ENCODE measurements around the gene KMT2B.
A peak's percentile ranks its signal among the peaks of the same experiment; 100 is the strongest.

Gene KMT2B, protein sequence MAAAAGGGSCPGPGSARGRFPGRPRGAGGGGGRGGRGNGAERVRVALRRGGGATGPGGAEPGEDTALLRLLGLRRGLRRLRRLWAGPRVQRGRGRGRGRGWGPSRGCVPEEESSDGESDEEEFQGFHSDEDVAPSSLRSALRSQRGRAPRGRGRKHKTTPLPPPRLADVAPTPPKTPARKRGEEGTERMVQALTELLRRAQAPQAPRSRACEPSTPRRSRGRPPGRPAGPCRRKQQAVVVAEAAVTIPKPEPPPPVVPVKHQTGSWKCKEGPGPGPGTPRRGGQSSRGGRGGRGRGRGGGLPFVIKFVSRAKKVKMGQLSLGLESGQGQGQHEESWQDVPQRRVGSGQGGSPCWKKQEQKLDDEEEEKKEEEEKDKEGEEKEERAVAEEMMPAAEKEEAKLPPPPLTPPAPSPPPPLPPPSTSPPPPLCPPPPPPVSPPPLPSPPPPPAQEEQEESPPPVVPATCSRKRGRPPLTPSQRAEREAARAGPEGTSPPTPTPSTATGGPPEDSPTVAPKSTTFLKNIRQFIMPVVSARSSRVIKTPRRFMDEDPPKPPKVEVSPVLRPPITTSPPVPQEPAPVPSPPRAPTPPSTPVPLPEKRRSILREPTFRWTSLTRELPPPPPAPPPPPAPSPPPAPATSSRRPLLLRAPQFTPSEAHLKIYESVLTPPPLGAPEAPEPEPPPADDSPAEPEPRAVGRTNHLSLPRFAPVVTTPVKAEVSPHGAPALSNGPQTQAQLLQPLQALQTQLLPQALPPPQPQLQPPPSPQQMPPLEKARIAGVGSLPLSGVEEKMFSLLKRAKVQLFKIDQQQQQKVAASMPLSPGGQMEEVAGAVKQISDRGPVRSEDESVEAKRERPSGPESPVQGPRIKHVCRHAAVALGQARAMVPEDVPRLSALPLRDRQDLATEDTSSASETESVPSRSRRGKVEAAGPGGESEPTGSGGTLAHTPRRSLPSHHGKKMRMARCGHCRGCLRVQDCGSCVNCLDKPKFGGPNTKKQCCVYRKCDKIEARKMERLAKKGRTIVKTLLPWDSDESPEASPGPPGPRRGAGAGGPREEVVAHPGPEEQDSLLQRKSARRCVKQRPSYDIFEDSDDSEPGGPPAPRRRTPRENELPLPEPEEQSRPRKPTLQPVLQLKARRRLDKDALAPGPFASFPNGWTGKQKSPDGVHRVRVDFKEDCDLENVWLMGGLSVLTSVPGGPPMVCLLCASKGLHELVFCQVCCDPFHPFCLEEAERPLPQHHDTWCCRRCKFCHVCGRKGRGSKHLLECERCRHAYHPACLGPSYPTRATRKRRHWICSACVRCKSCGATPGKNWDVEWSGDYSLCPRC (N-terminal part only)

DNA sequence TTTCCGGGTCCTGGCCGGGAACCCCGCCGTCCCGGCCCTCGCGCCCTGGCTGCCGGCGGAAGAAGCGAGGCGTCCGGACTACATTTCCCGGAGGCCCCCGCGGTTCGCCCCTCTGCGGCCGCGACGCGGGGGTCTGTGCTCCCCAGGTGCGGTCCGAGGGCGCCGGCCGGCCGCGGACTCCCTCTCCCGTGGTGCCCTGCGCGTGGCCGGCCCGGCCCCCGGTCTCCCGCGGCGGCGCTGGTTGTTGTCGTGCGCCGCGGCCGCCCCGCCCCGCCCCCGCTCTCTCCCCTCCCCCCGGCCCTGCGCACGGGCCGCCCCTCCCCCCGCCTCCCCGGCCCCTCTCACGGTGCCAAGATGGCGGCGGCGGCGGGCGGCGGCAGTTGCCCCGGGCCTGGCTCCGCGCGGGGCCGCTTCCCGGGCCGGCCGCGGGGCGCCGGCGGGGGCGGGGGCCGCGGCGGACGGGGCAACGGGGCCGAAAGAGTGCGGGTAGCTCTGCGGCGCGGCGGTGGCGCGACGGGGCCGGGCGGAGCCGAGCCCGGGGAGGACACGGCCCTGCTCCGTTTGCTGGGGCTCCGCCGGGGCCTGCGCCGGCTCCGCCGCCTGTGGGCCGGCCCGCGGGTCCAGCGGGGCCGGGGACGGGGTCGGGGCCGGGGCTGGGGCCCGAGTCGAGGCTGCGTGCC, at the start of gene KMT2B:
KMT2B (plus strand) TSS at position 339 of the 680 bp plus-strand sequence; CDS start at position 355, 16 bp downstream.
- Histone ChIP-seq H3K36me3 (ENCODE audit: control insufficient read depth in 5 of 5, insufficient read depth in 5 of 5, low read length in 5 of 5) (peaks cover 0 to 31% (median 23%) of the 10 kb centered on the region in 5 donors), H3K9ac (ENCODE audit: low read length in 5 of 5) (peak within 1 kb of the TSS in 4 of 5 donors; percentile 85 to 91 (median 88)), H3K9me3 (ENCODE audit: control insufficient read depth in 5 of 5, low read length in 5 of 5) (no peaks in the 10 kb centered on the region), H3K4me1 (ENCODE audit: control insufficient read depth in 5 of 5, insufficient read depth in 5 of 5, low read length in 5 of 5) (peaks cover 6 to 35% (median 28%) of the 10 kb centered on the region in 5 donors), H3K4me3 (ENCODE audit: low read depth in 1 of 5, low read length in 5 of 5) (peak within 1 kb of the TSS; percentile 67 to 89 (median 84)), H3K27me3 (ENCODE audit: control insufficient read depth in 5 of 5, insufficient read depth in 4 of 5, low read length in 5 of 5) (no peaks in the 10 kb centered on the region), H3K27ac (ENCODE audit: low read depth, low read length) (peak within 1 kb of the TSS; percentile 76)

DNA sequence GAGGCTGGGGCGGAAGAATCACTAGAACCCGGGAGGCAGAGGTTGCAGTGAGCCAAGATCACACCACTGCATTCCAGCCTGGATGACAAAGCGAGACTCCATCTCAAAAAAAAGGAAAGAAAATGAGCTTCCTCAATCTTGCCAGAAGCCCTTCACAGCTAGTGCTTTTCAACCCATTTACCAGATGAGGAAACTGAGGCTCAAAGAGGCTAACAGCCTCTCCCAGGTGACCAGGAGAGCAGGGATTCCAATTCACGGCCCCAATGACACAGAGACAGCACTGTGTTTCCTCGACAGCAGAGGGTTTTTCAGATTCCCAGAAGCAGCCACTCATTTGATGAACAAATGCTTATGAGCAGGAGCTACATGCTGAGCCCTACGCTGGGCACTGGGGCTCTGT, 48.2 kb upstream of the KMT2B start:
- peaks cover 0 to 3% (median 0%) of the 10 kb centered on the region in 5 donors for H3K36me3 ChIP-seq (ENCODE audit: control insufficient read depth in 5 of 5, insufficient read depth in 5 of 5, low read length in 5 of 5)
- no peak overlapping the region for H3K27ac ChIP-seq (ENCODE audit: low read depth, low read length)
- H3K4me3 ChIP-seq (ENCODE audit: low read depth in 1 of 5, low read length in 5 of 5) = no peak overlapping the region
- H3K4me1 ChIP-seq (ENCODE audit: control insufficient read depth in 5 of 5, insufficient read depth in 5 of 5, low read length in 5 of 5) = peaks cover 0 to 9% (median 8%) of the 10 kb centered on the region in 5 donors
- peaks cover 0 to 19% (median 8%) of the 10 kb centered on the region in 5 donors for H3K27me3 ChIP-seq (ENCODE audit: control insufficient read depth in 5 of 5, insufficient read depth in 4 of 5, low read length in 5 of 5)
- no peak overlapping the region for H3K9ac ChIP-seq (ENCODE audit: low read length in 5 of 5)
- H3K9me3 ChIP-seq (ENCODE audit: control insufficient read depth in 5 of 5, low read length in 5 of 5) = no peaks in the 10 kb centered on the region

DNA sequence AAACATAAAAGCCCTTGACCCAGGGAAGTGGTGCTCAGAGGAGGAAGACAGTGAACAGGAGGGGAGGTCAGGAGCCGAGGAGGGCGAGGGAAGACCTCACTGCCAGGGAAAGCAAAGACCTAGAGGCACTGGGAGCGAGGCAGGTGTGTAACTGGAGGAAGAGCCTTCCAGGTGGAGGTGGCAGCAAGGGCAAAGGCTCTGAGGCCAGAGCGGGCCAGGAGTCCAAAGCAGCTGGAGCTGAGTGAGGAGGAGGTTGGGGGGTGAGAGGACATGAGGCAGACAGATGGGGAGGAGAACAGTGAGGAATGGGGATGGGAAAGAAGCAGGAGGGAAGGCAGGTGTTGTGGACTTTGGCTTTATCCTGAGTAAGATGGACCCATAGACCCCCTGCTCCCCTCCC, 47.8 kb upstream of the KMT2B start:
- H3K9ac ChIP-seq (ENCODE audit: low read length in 5 of 5) = no peak overlapping the region
- peaks cover 0 to 19% (median 8%) of the 10 kb centered on the region in 5 donors for H3K27me3 ChIP-seq (ENCODE audit: control insufficient read depth in 5 of 5, insufficient read depth in 4 of 5, low read length in 5 of 5)
- peaks cover 0 to 3% (median 0%) of the 10 kb centered on the region in 5 donors for H3K36me3 ChIP-seq (ENCODE audit: control insufficient read depth in 5 of 5, insufficient read depth in 5 of 5, low read length in 5 of 5)

DNA sequence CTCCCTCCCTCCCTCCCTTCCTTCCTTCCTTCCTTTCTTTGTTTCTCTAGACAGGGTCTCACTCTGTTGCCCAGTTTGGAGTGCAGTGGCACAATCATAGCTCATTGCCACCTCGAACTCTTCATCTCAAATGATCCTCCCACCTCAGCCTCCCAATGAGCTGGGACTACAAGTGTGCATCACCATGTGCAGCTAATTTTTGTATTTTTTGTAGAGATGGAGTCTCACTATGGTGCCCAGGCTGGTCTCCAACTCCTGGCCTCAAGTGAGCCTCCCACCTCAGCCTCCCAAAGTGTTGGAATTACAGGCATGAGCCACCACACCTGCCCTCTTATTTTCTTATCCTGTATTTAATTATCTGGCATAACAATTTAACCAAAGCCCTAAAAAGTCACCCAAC, 47.1 kb upstream of the KMT2B start:
- no peak overlapping the region for H3K9ac ChIP-seq (ENCODE audit: low read length in 5 of 5)
- peaks cover 0 to 9% (median 8%) of the 10 kb centered on the region in 5 donors for H3K4me1 ChIP-seq (ENCODE audit: control insufficient read depth in 5 of 5, insufficient read depth in 5 of 5, low read length in 5 of 5)

More for the DNA sequence above, 47.8 kb upstream of the KMT2B start:
- Histone ChIP-seq H3K9me3 (ENCODE audit: control insufficient read depth in 5 of 5, low read length in 5 of 5) (no peaks in the 10 kb centered on the region), H3K4me3 (ENCODE audit: low read depth in 1 of 5, low read length in 5 of 5) (no peak overlapping the region), H3K4me1 (ENCODE audit: control insufficient read depth in 5 of 5, insufficient read depth in 5 of 5, low read length in 5 of 5) (peaks cover 0 to 9% (median 8%) of the 10 kb centered on the region in 5 donors), H3K27ac (ENCODE audit: low read depth, low read length) (no peak overlapping the region)

DNA sequence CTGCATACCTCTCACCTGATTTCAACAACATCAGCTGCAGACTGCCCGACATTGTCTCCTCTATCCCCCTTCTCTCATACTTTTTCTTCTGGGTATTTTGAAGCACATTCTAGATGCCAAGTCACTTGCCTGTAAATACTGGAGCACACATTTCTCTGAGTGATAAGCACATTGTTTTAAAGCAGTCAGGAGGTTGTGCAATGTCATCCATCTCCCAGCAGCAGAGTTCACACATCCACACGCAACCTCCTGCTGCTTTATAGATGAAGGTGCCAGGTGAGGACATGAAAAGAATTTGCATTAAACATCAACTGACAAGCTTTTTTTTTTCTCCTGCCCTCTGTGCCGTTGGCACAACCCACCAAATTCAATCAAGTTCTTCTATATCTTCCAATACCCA, 46.0 kb upstream of the KMT2B start:
- H3K27ac ChIP-seq (ENCODE audit: low read depth, low read length) = no peak overlapping the region
- no peak overlapping the region for H3K9ac ChIP-seq (ENCODE audit: low read length in 5 of 5)
- no peaks in the 10 kb centered on the region for H3K36me3 ChIP-seq (ENCODE audit: control insufficient read depth in 5 of 5, insufficient read depth in 5 of 5, low read length in 5 of 5)
- no peak overlapping the region for H3K4me3 ChIP-seq (ENCODE audit: low read depth in 1 of 5, low read length in 5 of 5)
- no peaks in the 10 kb centered on the region for H3K9me3 ChIP-seq (ENCODE audit: control insufficient read depth in 5 of 5, low read length in 5 of 5)
- H3K4me1 ChIP-seq (ENCODE audit: control insufficient read depth in 5 of 5, insufficient read depth in 5 of 5, low read length in 5 of 5) = peaks cover 0 to 9% (median 8%) of the 10 kb centered on the region in 5 donors
- peaks cover 0 to 24% (median 10%) of the 10 kb centered on the region in 5 donors for H3K27me3 ChIP-seq (ENCODE audit: control insufficient read depth in 5 of 5, insufficient read depth in 4 of 5, low read length in 5 of 5)

More for the DNA sequence above, 47.1 kb upstream of the KMT2B start:
- no peaks in the 10 kb centered on the region for H3K9me3 ChIP-seq (ENCODE audit: control insufficient read depth in 5 of 5, low read length in 5 of 5)
- no peak overlapping the region for H3K4me3 ChIP-seq (ENCODE audit: low read depth in 1 of 5, low read length in 5 of 5)
- peaks cover 0 to 22% (median 8%) of the 10 kb centered on the region in 5 donors for H3K27me3 ChIP-seq (ENCODE audit: control insufficient read depth in 5 of 5, insufficient read depth in 4 of 5, low read length in 5 of 5)
- H3K27ac ChIP-seq (ENCODE audit: low read depth, low read length) = no peak overlapping the region
- no peaks in the 10 kb centered on the region for H3K36me3 ChIP-seq (ENCODE audit: control insufficient read depth in 5 of 5, insufficient read depth in 5 of 5, low read length in 5 of 5)

DNA sequence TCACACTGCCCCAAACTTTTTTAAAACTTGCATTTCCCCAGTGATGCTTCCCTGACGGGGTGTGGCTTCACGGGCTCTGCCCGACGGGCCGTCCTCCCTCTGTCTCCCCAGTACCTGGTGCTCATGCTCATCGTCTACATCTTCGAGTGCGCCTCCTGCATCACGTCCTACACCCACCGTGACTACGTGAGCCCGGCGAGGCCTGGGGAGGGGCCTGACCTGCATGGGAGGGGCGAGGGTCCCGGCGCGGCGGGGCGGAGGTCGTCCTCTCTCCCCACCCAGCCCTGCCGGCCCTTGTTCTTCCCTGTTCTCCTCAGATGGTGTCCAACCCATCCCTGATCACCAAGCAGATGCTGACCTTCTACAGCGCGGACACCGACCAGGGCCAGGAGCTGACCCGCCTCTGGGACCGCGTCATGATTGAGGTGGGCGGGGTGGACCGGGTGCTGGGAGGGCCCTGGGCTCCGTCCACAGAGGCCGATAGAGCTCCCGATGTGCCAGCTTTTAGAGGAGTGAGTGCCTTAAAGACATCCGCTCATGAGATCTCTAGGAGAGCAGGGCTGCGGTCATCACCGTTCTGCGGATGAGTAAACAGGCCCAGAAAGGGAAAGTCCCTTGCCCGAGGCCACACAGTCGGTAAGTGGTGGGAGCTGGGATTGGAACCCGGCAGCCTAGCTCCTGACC, 44.5 kb upstream of the KMT2B start:
- peaks cover 0 to 24% (median 10%) of the 10 kb centered on the region in 5 donors for H3K27me3 ChIP-seq (ENCODE audit: control insufficient read depth in 5 of 5, insufficient read depth in 4 of 5, low read length in 5 of 5)
- peak overlapping the region; percentile 47 to 56 (median 52) for H3K4me3 ChIP-seq (ENCODE audit: low read depth in 1 of 5, low read length in 5 of 5)
- H3K27ac ChIP-seq (ENCODE audit: low read depth, low read length) = no peak overlapping the region
- peak overlapping the region in 1 of 5 donors; percentile 43 for H3K9ac ChIP-seq (ENCODE audit: low read length in 5 of 5)
- no peaks in the 10 kb centered on the region for H3K9me3 ChIP-seq (ENCODE audit: control insufficient read depth in 5 of 5, low read length in 5 of 5)
- H3K4me1 ChIP-seq (ENCODE audit: control insufficient read depth in 5 of 5, insufficient read depth in 5 of 5, low read length in 5 of 5) = peaks cover 0 to 9% (median 8%) of the 10 kb centered on the region in 5 donors
- no peaks in the 10 kb centered on the region for H3K36me3 ChIP-seq (ENCODE audit: control insufficient read depth in 5 of 5, insufficient read depth in 5 of 5, low read length in 5 of 5)

DNA sequence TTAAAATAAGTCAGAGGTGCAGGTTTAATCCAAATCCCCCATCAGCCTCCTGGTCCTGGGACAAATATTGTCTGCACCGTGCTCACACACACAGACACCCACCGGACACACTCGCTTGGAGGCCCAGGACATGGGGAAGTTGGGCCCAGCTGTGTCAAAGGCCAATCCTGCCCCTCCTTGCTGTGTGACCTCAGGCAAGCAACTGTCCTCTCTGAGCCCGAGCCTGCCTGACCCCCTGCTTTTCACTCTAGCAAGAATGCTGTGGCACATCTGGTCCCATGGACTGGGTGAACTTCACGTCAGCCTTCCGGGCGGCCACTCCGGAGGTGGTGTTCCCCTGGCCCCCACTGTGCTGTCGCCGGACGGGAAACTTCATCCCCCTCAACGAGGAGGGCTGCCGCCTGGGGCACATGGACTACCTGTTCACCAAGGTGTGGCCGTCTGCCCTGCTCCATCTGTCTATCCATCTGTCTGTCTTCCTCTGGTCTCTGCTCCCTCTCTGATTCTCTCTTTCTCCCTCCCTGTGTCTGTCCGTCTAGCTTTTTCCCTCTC, 42.1 kb upstream of the KMT2B start:
- peaks cover 0 to 21% (median 10%) of the 10 kb centered on the region in 5 donors for H3K27me3 ChIP-seq (ENCODE audit: control insufficient read depth in 5 of 5, insufficient read depth in 4 of 5, low read length in 5 of 5)
- H3K36me3 ChIP-seq (ENCODE audit: control insufficient read depth in 5 of 5, insufficient read depth in 5 of 5, low read length in 5 of 5) = no peaks in the 10 kb centered on the region
- no peaks in the 10 kb centered on the region for H3K9me3 ChIP-seq (ENCODE audit: control insufficient read depth in 5 of 5, low read length in 5 of 5)

DNA sequence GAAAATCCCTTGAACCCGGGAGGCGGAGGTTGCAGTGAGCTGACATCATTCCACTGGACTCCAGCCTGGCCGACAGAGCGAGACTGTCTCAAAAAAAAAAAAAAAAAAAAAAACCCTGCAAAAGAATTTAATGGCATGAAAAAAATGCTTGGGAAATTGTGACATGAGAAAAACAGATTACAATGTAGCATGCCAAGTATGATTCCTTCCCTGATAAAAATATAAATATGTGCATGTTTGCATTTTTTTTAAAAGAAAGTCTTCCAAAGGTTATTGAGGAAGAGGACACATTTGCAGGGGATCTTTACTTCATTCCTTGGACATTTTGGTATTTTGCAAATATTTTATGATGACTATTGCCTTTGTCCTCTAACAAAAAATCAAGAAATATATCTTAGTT, 28.0 kb upstream of the KMT2B start:
- Histone ChIP-seq H3K4me1 (ENCODE audit: control insufficient read depth in 5 of 5, insufficient read depth in 5 of 5, low read length in 5 of 5) (peaks cover 0 to 14% (median 9%) of the 10 kb centered on the region in 5 donors), H3K27ac (ENCODE audit: low read depth, low read length) (peak overlapping the region; percentile 37), H3K4me3 (ENCODE audit: low read depth in 1 of 5, low read length in 5 of 5) (peak overlapping the region in 4 of 5 donors; percentile 22 to 53 (median 39)), H3K9me3 (ENCODE audit: control insufficient read depth in 5 of 5, low read length in 5 of 5) (no peaks in the 10 kb centered on the region), H3K9ac (ENCODE audit: low read length in 5 of 5) (no peak overlapping the region), H3K27me3 (ENCODE audit: control insufficient read depth in 5 of 5, insufficient read depth in 4 of 5, low read length in 5 of 5) (no peaks in the 10 kb centered on the region), H3K36me3 (ENCODE audit: control insufficient read depth in 5 of 5, insufficient read depth in 5 of 5, low read length in 5 of 5) (no peaks in the 10 kb centered on the region)

More for the DNA sequence above, 42.1 kb upstream of the KMT2B start:
- Histone ChIP-seq H3K4me3 (ENCODE audit: low read depth in 1 of 5, low read length in 5 of 5) (no peak overlapping the region), H3K27ac (ENCODE audit: low read depth, low read length) (no peak overlapping the region), H3K9ac (ENCODE audit: low read length in 5 of 5) (no peak overlapping the region), H3K4me1 (ENCODE audit: control insufficient read depth in 5 of 5, insufficient read depth in 5 of 5, low read length in 5 of 5) (peaks cover 0 to 9% (median 8%) of the 10 kb centered on the region in 5 donors)

Data from subcutaneous abdominal adipose tissue (tissue), 5 donors.